PC-3 (cell line): Measurements from ENCODE around the gene IQCK.

Source experiments
- CTCF ChIP-seq: fragments of 300-600 bp; sonication (generic); conservative IDR thresholded peaks from 2 replicates; pipeline ENCODE4 v1.5.1; 2017; ENCODE audit warnings: antibody characterized with exemption, low read depth, mild to moderate bottlenecking, low read length
- EZH2 ChIP-seq: fragments of 300-600 bp; sonication (generic); IDR thresholded peaks from one replicate; pipeline ENCODE4 v1.6.1; 2017; ENCODE audit warnings: antibody characterized with exemption, mild to moderate bottlenecking, low read length; ENCODE audit not compliant: unreplicated experiment

DNA sequence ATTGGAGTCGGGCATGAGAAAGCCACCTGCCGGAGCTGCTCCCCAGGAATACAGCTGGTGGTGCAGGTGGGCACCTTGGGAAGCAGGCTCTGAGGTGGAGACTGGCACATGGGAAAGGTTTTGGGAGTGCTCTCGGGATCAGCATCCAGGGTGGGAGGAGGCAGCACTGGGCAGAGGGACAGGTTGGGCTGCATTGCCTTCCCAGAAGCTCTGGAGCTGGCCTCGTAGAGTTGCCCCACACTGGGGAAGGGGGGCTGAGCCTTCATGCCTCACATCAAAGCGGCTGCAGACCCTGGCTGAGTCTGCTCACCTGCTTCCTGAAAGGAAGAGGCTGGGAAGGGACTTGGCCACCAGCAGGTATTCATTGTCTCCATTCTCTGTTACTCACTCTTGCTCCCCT lies 180.1 kb downstream of the IQCK start:
- no peak for TF ChIP-seq CTCF
- no peak for TF ChIP-seq EZH2
